Measurements from ENCODE around the gene HSPA6.
"Not testable (repeated sequence)": the region's sequence is repeated elsewhere in the genome, so short reads cannot be mapped to it uniquely, and the experiment has no call there.

- TF ChIP-seq POLR2A, SPI1, POLR2AphosphoS5 (IDR thresholded peaks at IDR 0.05; ENCODE audit: low read depth, low read length): not testable (repeated sequence)
Observed at GRCh38 chr1:161543125-161543524, 18.8 kb downstream of the HSPA6 start.
